A204.1 (cell line): Measurements from ENCODE around the gene UBL5.
A peak's percentile ranks its signal among the peaks of the same experiment; 100 is the strongest.
"Not testable (repeated sequence)": the region's sequence is repeated elsewhere in the genome, so short reads cannot be mapped to it uniquely, and the experiment has no call there.

Experiments used
- FAIRE-seq: peaks from 2 replicates; lab custom pipeline; 2012; peaks lifted over from hg19 to GRCh38; lab: Jason Lieb, UNC

Gene UBL5

GRCh38 chr19:9827289-9828238 lies at the start of gene UBL5:
Gene UBL5, plus strand, starts transcription at chr19:9827918. Its CDS starts 420 bp downstream, at chr19:9828338.
- FAIRE-seq = no peak

- no peak for FAIRE-seq
Measured at GRCh38 chr19:9782338-9782737, 45.4 kb upstream of the UBL5 start.

- not testable (repeated sequence) for FAIRE-seq
Measured at GRCh38 chr19:9784163-9784496, 43.6 kb upstream of the UBL5 start.

GRCh38 chr19:9785367-9786331 lies 42.1 kb upstream of the UBL5 start:
- peak; percentile 62 for FAIRE-seq

GRCh38 chr19:9786342-9786741 lies 41.4 kb upstream of the UBL5 start:
- no peak for FAIRE-seq

- FAIRE-seq = no peak
Measured at GRCh38 chr19:9786819-9787218, 40.9 kb upstream of the UBL5 start.

- not testable (repeated sequence) for FAIRE-seq
Measured at GRCh38 chr19:9788604-9789003, 39.1 kb upstream of the UBL5 start.

GRCh38 chr19:9789066-9789465 lies 38.7 kb upstream of the UBL5 start:
- no peak for FAIRE-seq

- FAIRE-seq = not testable (repeated sequence)
Measured at GRCh38 chr19:9789579-9789978, 38.1 kb upstream of the UBL5 start.

- not testable (repeated sequence) for FAIRE-seq
Measured at GRCh38 chr19:9791073-9791367, 36.7 kb upstream of the UBL5 start.

- FAIRE-seq = no peak
Measured at GRCh38 chr19:9791552-9792205, 36.0 kb upstream of the UBL5 start.

- no peak for FAIRE-seq
Measured at GRCh38 chr19:9792206-9793070, 35.3 kb upstream of the UBL5 start.

- no peak for FAIRE-seq
Measured at GRCh38 chr19:9793071-9793591, 34.6 kb upstream of the UBL5 start.

- FAIRE-seq = peak; percentile 97
Measured at GRCh38 chr19:9796113-9796773, 31.5 kb upstream of the UBL5 start.

GRCh38 chr19:9797871-9798270 lies 29.8 kb upstream of the UBL5 start:
- no peak for FAIRE-seq

GRCh38 chr19:9799162-9799561 lies 28.6 kb upstream of the UBL5 start:
- no peak for FAIRE-seq

GRCh38 chr19:9801976-9802375 lies 25.7 kb upstream of the UBL5 start:
- FAIRE-seq = no peak

GRCh38 chr19:9806803-9807202 lies 20.9 kb upstream of the UBL5 start:
- FAIRE-seq = no peak

- no peak for FAIRE-seq
Measured at GRCh38 chr19:9808855-9809824, 18.6 kb upstream of the UBL5 start.

- no peak for FAIRE-seq
Measured at GRCh38 chr19:9811139-9811538, 16.6 kb upstream of the UBL5 start.
